NCI-H128 (cell line): Measurements from ENCODE around the gene QRFPR.
"Not testable (repeated sequence)": the region's sequence is repeated elsewhere in the genome, so short reads cannot be mapped to it uniquely, and the experiment has no call there.

Experiments
- DNase-seq: peaks from one replicate; lab custom pipeline; 2025; ENCODE audit not compliant: unreplicated experiment; lab: John Stamatoyannopoulos, UW

QRFPR gene

DNA sequence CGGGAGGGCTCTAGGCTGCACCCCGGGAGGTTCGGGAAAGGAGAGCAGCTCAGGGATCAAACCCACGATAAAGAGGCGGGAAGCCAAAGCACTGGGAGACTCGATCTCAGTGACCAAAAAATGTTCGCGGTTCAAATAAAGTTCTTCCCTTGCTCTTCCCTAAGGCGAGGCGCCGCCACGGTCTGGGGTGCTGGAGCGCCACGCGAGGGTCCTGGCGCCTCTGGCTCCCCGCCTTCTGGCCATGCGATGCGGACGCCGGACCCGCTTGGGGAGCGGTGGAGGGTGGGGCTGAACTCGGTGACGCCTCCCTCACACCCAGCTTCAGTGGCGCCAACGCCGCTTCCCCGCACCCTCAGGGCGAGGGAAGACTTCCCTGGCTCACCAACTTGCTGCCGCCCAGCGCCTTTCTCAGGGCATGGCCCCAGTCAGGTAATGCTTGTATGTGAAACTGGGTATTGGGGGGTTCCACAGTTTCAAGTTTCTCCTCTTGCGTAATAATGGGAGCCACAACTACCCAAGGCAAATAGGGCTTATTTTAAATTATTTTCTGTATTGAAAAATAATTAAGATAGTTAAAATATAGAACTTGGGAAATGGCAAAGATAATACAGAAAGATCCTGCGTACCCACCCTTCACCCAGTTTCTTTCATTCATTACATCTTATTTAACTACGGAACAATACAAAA is at the start of gene QRFPR:
QRFPR (minus strand) TSS at position 243 of the 687 bp plus-strand sequence. CDS start 371 bp downstream, outside the sequence.
- no peak for DNase-seq

DNA sequence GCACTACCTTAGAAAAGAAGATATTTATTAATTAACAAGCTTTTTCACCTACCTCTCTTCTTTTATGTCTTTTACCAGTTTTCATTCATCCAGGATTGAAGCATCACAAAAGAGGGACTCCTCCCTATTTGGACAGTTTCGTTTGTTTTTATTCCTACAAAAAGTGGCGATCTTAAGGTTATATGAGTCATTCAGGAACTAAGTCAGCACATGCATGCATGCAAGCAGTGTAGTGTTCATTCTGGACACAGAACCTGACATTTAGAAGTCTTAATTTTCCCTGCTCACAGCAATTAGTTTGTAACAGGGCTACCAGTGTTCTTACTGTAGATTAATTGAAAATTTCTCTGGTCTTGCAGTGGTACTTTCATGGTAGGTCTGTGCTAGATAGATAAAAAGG is 47.9 kb upstream of the QRFPR start:
- no peak for DNase-seq

DNA sequence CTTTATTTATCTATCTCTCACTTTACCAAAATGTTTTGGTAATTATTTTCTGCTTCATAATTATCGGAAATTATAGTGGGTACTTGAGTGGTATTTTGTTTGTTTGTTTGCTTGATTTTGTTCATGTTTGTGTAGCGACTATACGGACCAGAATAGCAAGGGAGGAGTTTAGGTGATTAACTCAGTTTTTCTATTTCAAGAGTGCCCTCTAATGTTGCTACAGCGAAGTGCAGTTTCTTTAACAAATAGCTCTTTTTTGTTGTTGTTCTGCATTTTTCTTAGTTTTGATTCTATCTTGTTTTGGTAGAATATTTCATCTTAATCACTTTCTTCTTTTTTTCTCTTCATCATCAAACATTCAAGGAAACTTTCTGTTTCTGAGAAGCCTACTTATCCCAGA is 40.8 kb upstream of the QRFPR start:
- no peak for DNase-seq

DNA sequence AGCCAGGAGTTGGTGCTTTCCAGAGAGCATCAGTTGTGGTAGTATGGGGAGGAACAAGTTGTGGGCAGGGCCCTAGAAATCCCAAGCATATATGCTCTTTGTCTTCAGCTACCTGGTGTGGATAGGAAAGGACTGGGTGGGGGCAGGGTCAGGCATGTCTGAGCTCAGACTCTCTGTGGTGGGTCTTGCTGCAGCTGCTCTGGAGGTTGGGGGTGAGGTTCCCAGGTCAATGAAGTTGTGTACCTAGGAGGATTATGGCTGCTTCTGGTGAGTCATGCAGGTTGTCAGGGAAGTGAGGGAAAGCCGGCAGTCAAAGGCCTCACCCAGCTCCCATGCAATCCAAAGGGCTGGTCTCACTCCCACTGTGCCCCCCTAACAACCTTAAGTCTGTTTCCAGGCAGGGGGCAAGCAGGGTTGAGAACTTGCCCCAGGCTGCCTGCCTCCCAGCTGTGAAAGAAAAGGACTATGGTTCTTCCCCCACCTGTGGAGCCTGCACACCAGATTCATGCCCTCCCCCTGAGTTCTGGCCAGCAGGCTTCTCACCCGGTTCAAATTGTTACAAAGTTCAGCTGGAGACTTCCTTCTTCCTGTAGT is 30.4 kb upstream of the QRFPR start:
- no peak for DNase-seq

DNA sequence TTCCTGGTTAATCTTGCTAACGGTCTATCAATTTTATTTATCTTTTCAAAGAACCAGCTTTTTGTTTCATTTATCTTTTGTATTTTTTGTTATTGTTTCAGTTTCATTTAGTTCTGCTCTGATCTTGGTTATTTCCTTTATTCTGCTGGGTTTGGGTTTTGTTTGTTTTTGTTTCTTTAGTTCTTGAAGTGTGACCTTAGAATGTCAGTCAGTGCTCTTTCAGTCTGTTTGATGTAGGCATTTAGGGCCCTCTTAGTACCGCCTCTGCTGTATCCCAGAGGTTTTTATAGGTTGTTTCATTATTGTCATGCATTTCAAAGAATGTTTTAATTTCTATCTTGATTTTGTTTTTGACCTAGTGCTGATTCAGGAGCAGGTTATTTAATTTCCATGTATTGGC is 27.7 kb upstream of the QRFPR start:
- DNase-seq, result not testable (repeated sequence)

DNA sequence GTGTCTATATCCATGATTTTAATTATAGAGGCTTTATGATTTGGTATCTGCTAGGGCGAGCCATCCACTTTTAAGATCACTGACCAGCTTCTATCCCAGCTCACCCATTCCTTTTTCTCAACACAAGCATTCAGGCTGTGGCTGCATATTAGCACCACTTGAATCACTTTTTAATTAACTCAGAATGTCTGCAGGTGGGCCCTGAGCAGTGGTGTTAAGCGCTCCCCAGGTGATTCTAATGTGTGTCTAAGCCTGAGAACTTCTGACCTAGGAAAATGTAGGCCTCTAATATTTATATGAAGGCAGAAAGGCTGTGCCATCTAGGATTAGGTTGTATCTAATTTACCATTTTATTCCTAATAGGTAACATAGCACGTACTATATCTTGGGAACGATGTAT is 19.8 kb upstream of the QRFPR start:
- no peak for DNase-seq

DNA sequence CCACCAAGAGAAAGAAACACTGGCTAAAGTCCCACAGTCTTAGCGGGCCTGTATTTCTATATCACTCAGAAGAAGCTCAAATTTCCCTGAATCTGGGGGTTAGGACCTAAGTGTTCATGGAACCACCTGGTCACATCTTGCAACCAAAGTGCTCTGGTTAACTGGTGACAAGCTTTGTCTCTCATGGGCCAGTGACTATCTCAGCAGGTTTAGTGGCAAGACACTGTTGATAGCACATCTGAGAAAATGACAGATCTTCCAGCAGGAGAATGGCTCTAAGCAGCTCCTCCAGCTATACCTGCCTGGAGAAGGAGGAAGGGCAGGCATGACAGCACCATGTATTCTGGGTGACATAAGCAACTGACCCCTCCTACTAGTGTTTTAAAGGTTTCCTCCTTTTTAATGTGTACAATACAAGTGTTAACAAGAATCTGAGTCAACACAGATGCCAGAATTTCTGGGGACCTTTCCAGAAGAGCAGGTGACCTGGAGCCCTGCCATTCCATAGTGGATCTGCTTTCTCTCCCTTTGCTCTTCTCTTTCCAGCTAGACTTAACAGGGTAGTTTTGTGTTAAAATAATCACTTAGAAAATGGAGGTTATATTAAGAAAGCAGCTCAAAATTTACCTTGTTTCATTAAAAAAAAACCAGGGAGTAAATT is 17.3 kb upstream of the QRFPR start:
- DNase-seq, result no peak

DNA sequence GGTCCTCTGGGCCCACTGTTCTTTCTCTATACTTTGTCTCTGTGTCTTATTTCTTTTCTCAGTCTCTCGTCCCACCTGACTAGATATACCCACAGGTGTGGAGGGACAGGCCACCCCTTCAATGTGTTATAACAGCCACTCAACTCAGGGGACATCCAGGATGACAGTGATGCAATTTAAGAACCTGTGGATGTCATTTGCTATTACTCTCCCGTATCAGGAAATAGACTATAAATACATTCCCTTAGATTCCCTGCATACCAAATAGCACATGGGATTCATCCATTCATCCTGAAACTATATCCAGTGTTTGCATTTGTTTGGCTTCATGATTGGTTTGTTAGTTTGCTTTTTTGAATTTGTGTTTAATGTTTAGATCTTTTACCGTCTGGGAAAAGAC is 16.6 kb upstream of the QRFPR start:
- DNase-seq, result no peak

DNA sequence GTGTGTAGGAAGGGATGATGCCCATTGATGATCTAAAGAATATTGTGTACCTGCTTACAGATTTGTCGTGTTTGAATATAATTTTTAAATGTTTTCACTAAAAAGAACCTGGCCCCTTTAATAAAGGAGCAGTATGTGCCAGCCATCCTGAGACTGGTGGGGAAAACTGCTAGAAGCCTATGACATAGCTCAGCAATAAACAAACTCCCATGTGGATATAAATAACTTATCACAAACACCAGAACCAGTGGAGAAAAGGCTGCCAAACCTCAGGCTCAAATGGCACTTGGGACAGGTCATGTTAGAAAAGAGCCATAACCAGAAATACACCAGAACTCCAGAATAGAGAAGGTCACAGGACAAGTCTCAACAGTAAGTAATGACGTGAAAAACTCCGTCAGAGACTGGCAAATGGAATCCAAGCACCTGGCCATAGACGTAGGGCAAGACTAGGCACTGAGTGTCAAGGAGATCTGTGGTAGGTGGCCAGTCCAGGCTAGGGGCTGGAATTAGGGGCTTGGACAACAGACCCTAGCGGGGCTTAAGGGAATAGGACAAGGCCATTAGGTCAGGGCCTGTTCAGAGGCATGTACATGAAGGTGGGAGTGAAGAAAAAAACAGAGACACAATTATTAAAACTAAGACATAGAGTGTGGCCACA is 11.7 kb upstream of the QRFPR start:
- DNase-seq, result no peak

DNA sequence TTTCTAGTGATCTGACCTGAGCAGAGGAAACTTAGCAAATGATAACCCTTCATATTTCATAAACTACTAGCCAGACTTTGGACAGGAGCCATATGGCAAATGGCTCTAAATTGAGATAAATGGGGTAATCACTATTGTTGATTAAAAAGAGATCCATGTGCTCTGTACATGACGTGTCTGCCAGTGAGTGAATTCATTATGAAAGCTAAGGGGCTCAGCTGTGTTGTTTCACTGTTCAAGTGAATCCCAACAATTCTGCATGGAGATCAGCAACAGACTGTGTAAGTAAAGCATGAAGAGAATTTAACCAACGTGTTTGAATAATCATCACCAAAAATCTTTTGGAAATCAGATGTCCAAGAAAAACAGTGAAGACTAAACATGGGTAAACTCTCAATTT is 9.5 kb upstream of the QRFPR start:
- DNase-seq, result no peak

DNA sequence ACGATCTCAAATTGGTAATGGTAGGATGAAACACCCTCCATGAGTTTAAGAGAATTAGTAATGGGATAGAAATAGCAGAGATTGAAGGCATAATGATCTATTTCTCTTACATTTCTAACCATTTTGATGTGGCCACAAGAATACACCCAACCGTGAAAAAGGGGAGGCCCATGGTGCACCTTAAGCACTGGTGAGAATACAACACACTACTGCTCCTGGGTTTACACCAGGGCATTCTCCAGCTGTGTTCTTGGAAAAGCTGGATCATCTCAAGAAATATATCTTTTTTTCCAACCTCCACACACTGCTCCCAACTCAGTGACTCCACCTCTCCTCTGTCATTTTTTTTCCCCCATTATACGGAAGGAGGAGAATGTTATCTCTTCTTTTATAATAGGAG is 1.5 kb downstream of the QRFPR start:
- DNase-seq, result no peak

DNA sequence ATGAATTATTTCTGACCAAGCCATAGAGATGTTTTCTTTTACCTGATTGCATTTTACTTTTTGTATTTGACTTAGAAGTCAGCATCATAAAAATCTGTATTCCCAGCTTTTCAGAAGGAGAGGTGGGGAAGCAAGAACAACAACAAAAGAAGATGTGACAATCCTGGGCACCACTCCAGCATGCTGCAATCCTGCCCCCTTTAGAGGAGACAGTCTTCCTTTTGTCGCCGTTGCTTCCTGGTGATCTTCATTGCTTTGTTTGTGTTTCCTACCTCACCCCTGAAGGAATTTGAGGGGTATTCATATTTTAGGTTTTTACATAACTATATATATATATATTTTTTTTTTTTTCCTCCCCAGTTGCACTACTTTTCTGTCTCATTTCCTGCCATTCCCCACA is 3.7 kb downstream of the QRFPR start:
- DNase-seq, result no peak

DNA sequence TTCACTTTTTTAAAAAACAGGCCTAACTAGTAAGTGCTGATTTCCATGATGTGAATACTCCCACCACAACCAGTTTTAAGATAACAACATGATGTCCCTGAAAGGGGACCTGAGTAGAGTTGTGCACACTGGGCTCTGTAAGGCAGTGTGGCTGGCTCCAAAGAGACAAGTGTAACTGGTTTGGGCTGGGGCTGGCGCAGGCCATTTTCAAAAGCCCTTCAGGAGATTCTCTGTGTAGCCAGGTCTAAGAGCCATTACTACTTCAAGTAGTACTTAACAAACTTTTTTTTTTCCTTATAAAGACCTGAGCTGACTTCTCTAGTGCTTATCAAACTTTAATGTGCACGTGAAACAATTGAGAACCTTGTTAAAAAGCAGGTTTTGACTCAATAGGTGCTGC is 4.3 kb downstream of the QRFPR start:
- DNase-seq, result no peak

DNA sequence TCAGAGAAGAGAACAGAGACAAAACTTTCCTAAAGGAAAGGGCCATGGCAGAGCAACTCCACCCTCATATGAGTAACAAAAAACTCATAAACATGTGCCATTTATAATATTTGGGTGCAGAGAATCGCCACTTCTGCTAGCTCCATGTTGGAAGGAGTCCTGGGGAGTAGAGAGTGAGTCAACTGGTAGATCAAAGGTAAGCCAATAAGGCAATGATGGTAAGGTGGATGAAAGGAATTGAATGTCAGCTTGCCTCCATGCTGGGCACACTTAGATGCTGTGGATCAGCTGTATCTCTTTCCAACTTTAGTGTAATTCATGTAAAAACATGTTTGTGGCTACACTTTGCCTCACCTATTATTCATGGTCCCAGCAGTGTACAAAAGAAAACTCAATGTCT is 4.7 kb downstream of the QRFPR start:
- no peak for DNase-seq

DNA sequence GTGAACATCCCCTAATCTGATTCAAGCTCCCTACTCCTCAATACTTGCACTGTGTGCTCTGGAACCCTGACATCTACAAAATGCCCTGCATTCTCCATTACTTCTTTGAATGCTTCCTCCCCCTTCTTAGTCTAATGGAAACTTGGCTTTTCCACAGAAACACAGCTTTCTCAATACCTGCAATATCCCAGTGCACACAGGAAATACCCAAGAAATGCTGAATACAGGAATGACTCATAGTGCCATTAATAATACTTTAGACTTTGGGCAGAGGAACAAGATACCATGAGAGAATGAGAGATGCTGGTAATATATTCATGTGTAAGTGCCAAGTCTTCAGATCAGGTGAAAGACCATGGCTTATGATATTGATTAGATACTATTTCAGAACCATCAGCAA is 5.6 kb downstream of the QRFPR start:
- DNase-seq, result no peak

DNA sequence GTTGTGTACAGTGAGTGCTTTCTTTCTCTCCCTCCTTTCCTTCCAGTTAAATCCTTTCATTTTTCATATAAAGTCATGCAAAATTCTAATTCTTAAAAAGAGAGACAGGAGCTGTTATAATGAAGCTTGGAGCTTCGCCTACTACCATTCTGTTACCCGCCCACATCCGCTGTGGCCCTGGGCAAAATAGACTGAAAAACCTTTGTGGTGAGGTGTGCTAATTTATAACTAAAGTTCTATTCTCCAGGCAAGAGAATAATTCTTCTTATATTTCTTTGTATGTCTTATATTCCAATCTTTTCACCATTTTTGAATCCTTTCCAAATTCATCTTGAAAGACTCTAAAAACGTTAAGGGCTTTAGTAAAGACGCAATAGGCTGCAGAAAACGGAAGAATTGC is 7.0 kb downstream of the QRFPR start:
- DNase-seq, result no peak

DNA sequence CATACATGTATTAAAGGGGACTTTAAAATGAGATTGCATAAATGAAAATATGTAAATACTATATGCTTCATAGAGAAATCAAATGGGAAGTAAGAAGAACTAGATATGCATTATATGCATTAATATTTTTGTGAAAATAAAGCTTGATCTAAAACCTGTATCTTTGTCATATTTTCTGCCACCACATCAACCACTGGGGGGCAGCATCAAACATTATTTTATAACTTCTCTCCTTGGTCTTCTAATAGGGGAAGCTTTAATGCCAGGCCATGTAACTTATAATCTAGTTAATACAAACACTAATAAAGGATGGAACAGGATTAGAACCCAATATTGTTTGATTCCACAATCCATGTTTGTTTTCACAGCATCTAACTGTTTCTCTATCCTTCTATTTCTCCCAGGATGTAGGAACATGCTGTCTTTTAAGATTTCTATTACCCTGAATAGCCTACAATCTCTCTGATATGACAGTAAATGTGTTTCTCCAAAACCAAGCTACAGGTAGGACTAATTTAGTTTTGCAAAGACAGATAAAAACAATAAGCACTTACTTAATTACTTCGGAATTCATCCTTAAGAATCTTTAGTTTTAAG is 10.0 kb downstream of the QRFPR start:
- peak; percentile 1 for DNase-seq

DNA sequence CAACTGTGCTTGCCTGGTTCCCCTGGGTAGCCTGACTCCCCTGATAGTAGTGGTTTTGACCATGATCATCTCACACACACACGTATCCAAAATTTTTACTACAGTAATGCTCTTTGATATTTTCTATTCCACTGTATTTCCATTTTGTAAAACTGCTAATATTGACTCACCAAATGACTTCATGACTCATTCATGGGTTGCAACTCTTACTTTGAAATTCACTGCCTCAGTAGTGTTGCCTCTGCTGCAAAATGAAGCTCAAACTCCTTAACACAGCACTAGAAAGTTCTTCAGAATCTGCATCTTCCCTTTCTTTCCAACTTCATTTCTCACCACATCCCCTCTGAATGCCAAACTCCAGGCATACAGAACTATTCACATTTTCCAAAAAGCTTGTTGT is 20.3 kb downstream of the QRFPR start:
- DNase-seq, result no peak

DNA sequence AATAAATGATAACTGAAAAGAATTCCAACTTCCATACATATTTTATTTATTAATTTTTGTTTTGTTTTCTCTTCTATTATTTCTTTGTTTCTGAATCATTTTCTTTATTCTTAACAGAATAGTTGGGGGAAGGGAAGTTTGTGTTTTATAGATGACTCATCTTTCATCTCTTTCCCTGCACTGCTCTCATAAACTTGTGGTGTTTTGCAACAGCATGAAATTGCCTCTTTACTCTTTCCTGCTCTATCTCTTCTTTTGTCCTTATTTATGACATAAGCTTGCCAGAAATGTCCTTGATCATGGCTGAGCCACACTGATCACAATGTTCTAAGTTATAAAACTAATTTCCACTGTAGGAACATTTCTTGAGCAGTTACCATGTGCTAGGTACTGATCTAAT is 22.3 kb downstream of the QRFPR start:
- no peak for DNase-seq

DNA sequence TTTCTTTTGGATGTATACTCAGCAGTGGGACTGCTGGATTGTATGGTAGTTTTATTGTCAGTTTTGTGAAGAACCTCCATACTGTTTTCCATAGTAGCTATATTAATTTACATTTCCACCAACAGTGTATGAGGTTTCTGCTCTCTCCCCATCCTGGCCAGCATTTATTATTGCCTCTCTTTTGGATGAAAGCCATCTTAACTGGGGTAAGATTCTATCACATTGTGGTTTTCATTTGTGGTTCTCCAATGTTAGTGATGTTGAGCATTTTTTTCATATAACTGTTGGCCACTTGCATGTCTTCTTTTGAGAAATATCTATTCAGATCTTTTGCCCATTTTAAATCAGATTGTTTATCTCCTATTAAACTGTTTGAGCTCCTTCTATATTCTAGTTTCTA is 27.6 kb downstream of the QRFPR start:
- DNase-seq, result no peak

DNA sequence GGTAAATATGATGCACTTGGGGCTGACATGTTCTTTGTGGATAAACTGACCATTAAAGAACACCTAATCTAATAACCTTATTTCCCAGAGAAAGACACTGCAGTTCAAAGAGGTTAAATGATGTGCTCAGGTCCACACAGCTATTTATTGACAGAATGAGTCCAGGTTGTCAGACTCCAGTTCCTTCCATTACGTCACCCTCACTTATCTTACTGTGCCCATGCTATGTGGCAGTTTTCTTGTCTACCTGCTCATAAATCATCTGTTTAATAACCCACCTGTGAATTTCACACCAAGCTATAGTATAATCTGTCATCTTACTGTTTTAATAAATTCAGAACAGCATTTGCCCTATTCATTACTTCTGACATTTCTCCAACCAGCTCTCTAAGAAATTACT is 36.7 kb downstream of the QRFPR start:
- DNase-seq, result no peak

DNA sequence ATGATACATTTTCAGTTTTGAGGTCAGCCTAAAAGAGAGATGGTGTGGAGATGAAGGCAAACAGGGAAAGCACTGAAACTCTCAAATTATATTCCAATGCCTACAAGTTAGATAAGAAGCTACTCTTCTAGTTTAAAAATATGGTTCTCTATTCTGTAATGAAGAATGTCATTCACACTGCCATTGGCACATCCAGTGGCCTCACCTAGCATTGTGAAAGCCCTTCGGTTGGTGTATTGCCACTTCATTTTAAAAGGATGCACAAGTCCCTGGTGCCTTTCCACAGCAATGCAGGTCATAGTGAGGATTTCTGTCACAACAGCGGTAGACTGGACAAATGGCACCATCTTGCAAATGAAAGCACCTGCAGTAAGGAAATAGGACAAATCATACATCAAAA is 40.6 kb downstream of the QRFPR start:
- DNase-seq, result no peak
